SU-DHL-6 (cell line): Measurements from ENCODE around the gene SBK3.

ENCODE experiments used
- H2AFZ ChIP-seq: fragments of 200-600 bp; sonication (generic); 2 replicates; pipeline ENCODE4 v1.6.1; 2014; ENCODE audit warnings: low read depth, mild to moderate bottlenecking, moderate library complexity, mixed read lengths, antibody characterized with exemption, low read length; ENCODE audit not compliant: severe bottlenecking
- H3F3A ChIP-seq: fragments of 200-600 bp; shearing (Covaris generic); 2 replicates; pipeline ENCODE4 v1.6.0; 2016; ENCODE audit warnings: antibody characterized with exemption, mild to moderate bottlenecking; ENCODE audit not compliant: insufficient read depth
- H3K27ac ChIP-seq: fragments of 200-600 bp; sonication (generic); 2 replicates; pipeline ENCODE4 v1.5.1; 2016; ENCODE audit warnings: low read depth, mild to moderate bottlenecking, low read length, moderate library complexity, mixed read lengths
- H3K27me3 ChIP-seq: fragments of 200-600 bp; sonication (generic), shearing (Covaris generic); 2 replicates; pipeline ENCODE4 v1.6.0; 2014; ENCODE audit warnings: mild to moderate bottlenecking, low read length
- H3K36me3 ChIP-seq: fragments of 200-600 bp; sonication (generic); 2 replicates; pipeline ENCODE4 v1.6.1; 2014; ENCODE audit warnings: mild to moderate bottlenecking, low read length, mixed read lengths
- H3K4me2 ChIP-seq: fragments of 300-600, 200-600 bp; shearing (Covaris generic), sonication (generic); 2 replicates; pipeline ENCODE4 v1.6.0; 2014; ENCODE audit warnings: low read length, low read depth, mild to moderate bottlenecking; ENCODE audit not compliant: poor library complexity, severe bottlenecking
- H3K4me3 ChIP-seq: fragments of 200-600 bp; sonication (generic); 2 replicates; pipeline ENCODE4 v1.5.1; 2014; ENCODE audit warnings: antibody characterized with exemption, low read length, mild to moderate bottlenecking, mixed read lengths; ENCODE audit not compliant: insufficient read depth, poor library complexity, severe bottlenecking
- H3K79me2 ChIP-seq: fragments of 200-600 bp; sonication (generic); 2 replicates; pipeline ENCODE4 v1.6.1; 2014; ENCODE audit warnings: mild to moderate bottlenecking, low read length, moderate library complexity; ENCODE audit not compliant: insufficient read depth
- H3K9ac ChIP-seq: fragments of 200-600 bp; sonication (generic); 2 replicates; pipeline ENCODE4 v1.7.0; 2014; ENCODE audit warnings: mild to moderate bottlenecking, low read length
- H3K9me2 ChIP-seq: fragments of 200-600 bp; sonication (generic); replicated peaks from 2 replicates; pipeline ENCODE4 v1.6.1; 2014; ENCODE audit warnings: low read length; ENCODE audit not compliant: insufficient read depth
- H3K9me3 ChIP-seq: fragments of 200-600 bp; sonication (generic); 2 replicates; pipeline ENCODE4 v1.6.1; 2014; ENCODE audit warnings: low read length, mixed read lengths; ENCODE audit not compliant: insufficient read depth
- H4K20me1 ChIP-seq: fragments of 200-600 bp; sonication (generic); 2 replicates; pipeline ENCODE4 v1.6.1; 2014; ENCODE audit warnings: low read depth, mild to moderate bottlenecking, antibody characterized with exemption, low read length, moderate library complexity, mixed read lengths
- CTCF ChIP-seq: fragments of 200-600 bp; sonication (generic); IDR thresholded peaks from one replicate; pipeline ENCODE4 v1.5.1; 2017; ENCODE audit warnings: antibody characterized with exemption, mild to moderate bottlenecking, low read length, moderate library complexity; ENCODE audit not compliant: insufficient read depth, poor library complexity, severe bottlenecking
- EZH2phosphoT487 ChIP-seq: fragments of 200-600 bp; sonication (generic), shearing (Covaris generic); conservative IDR thresholded peaks from 2 replicates; pipeline ENCODE4 v1.6.1; 2018; ENCODE audit warnings: mild to moderate bottlenecking, antibody characterized with exemption, low read length, moderate library complexity, mixed read lengths

Gene SBK3

DNA sequence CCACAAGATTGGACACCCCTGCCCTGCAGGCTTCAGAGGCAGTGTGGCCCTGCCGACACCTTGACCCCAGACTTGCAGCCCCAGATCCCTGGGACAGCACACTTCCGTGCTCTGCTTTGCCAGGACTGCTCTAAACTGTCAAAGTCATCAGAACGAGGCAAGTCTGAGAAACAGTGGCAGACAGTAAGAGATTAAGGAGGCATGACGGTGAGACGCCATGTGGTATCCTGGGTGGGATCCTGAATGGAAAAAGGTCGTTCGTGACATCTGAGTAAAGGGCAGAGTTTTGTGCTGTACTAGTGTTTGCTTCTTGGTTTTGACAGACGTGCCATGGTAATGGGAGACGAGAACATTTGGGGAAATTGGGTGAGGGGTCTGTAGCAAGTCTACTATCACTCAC lies 21.5 kb upstream of the SBK3 start:
- H3K36me3 ChIP-seq, result no peaks in the 10 kb centered on the region
- no peak overlapping the region for H3K4me2 ChIP-seq
- no peaks in the 10 kb centered on the region for H3K79me2 ChIP-seq
- H3K9me3 ChIP-seq, result no peaks in the 10 kb centered on the region
- H3K27ac ChIP-seq, result no peak overlapping the region
- H3K9ac ChIP-seq, result no peak overlapping the region
- no peaks in the 10 kb centered on the region for H3K9me2 ChIP-seq
- H3K4me3 ChIP-seq, result no peak overlapping the region
- H4K20me1 ChIP-seq, result no peaks in the 10 kb centered on the region
- H3F3A ChIP-seq, result no peaks in the 10 kb centered on the region
- no peak overlapping the region for H2AFZ ChIP-seq
- TF ChIP-seq CTCF (no peak), EZH2phosphoT487 (no peak)
- H3K27me3 ChIP-seq, result no peaks in the 10 kb centered on the region

DNA sequence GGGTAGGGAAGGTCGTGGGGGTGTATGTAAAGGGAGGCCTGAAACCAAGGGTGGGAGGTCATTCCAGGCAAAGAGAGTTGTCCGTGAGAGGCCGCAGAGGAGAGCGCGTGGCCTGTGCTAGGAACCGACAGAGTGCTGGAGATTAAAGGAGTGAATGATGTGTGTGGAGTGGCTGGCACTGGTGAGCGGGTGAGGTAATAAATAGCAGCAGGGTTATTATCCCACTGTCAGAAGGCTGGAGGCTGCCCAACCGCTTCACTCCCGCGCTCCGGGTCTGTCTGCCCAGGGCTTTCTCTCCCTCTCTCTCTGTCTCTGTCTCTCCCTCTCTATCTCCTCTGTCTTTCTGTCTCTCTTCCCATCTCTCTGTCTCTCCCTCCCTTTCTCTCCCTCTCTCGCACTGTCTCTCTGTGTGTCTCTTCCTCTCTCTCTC lies 17.9 kb upstream of the SBK3 start:
- H3K79me2 ChIP-seq, result no peaks in the 10 kb centered on the region
- no peaks in the 10 kb centered on the region for H4K20me1 ChIP-seq
- no peaks in the 10 kb centered on the region for H3K36me3 ChIP-seq
- no peak overlapping the region for H3K9ac ChIP-seq
- TF ChIP-seq CTCF (no peak), EZH2phosphoT487 (no peak)
- no peak overlapping the region for H2AFZ ChIP-seq
- H3F3A ChIP-seq, result no peaks in the 10 kb centered on the region
- no peaks in the 10 kb centered on the region for H3K9me2 ChIP-seq
- no peak overlapping the region for H3K27ac ChIP-seq
- H3K4me3 ChIP-seq, result no peak overlapping the region
- no peaks in the 10 kb centered on the region for H3K27me3 ChIP-seq
- H3K4me2 ChIP-seq, result no peak overlapping the region
- H3K9me3 ChIP-seq, result no peaks in the 10 kb centered on the region

- Histone ChIP-seq H3K27me3 (no peaks in the 10 kb centered on the region), H3K9me2 (no peaks in the 10 kb centered on the region), H2AFZ (no peak overlapping the region)
These were observed 14.3 kb upstream of the SBK3 start for GRCh38 chr19:55559684-55560083.

More at GRCh38 chr19:55559684-55560083, 14.3 kb upstream of the SBK3 start:
- H3K4me3 ChIP-seq, result no peak overlapping the region
- no peak overlapping the region for H3K4me2 ChIP-seq
- H3K9me3 ChIP-seq, result no peaks in the 10 kb centered on the region
- H3F3A ChIP-seq, result no peaks in the 10 kb centered on the region
- H3K79me2 ChIP-seq, result no peaks in the 10 kb centered on the region
- H3K27ac ChIP-seq, result no peak overlapping the region
- H4K20me1 ChIP-seq, result no peaks in the 10 kb centered on the region
- TF ChIP-seq CTCF (no peak), EZH2phosphoT487 (no peak)
- no peak overlapping the region for H3K9ac ChIP-seq
- H3K36me3 ChIP-seq, result no peaks in the 10 kb centered on the region
